DOHH2 (cell line): ENCODE results near the gene APC.

ENCODE experiments used
- EZH2phosphoT487 ChIP-seq: fragments of 200-600 bp; sonication (generic); IDR thresholded peaks from 2 replicates; pipeline ENCODE4 v1.6.1; 2017; ENCODE audit warnings: borderline replicate concordance, mild to moderate bottlenecking, antibody characterized with exemption, low read length, moderate library complexity, mixed read lengths
- TF ChIP-seq, protein P1 (sequence below): fragments of 200-600 bp; sonication (generic); IDR thresholded peaks from one replicate; pipeline ENCODE4 v1.5.1; 2014; ENCODE audit warnings: antibody characterized with exemption, mild to moderate bottlenecking, low read depth, low read length; ENCODE audit not compliant: poor library complexity, severe bottlenecking

- TF ChIP-seq, protein P1, sequence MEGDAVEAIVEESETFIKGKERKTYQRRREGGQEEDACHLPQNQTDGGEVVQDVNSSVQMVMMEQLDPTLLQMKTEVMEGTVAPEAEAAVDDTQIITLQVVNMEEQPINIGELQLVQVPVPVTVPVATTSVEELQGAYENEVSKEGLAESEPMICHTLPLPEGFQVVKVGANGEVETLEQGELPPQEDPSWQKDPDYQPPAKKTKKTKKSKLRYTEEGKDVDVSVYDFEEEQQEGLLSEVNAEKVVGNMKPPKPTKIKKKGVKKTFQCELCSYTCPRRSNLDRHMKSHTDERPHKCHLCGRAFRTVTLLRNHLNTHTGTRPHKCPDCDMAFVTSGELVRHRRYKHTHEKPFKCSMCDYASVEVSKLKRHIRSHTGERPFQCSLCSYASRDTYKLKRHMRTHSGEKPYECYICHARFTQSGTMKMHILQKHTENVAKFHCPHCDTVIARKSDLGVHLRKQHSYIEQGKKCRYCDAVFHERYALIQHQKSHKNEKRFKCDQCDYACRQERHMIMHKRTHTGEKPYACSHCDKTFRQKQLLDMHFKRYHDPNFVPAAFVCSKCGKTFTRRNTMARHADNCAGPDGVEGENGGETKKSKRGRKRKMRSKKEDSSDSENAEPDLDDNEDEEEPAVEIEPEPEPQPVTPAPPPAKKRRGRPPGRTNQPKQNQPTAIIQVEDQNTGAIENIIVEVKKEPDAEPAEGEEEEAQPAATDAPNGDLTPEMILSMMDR, result no peak
- TF ChIP-seq EZH2phosphoT487, result no peak
Observed at GRCh38 chr5:112717506-112718082, 20.1 kb upstream of the APC start.
